GM13977 (cell line): ENCODE measurements around the gene BNIP2.

Source experiments
- DNase-seq: peaks from one replicate; pipeline ENCODE4 v3.0.0; 2012; ENCODE audit warnings: low spot score
- CTCF ChIP-seq: IDR thresholded peaks from 2 replicates; pipeline ENCODE4 v1.5.1; 2012; ENCODE audit warnings: mild to moderate bottlenecking, control low read depth; ENCODE audit not compliant: insufficient read depth; ENCODE audit errors: extremely low read depth, missing control alignments
- in situ Hi-C: fragments of 300-500 bp; cut with MboI; formaldehyde crosslinking; loops from one replicate; pipeline ENCODE4 v1.12.0; 2022; ENCODE audit warnings: low sequenced_read_pairs, low pct_unique_long_range_greater_than_20kb, mixed read lengths, inconsistent platforms; ENCODE audit not compliant: unreplicated experiment

BNIP2 gene

DNA sequence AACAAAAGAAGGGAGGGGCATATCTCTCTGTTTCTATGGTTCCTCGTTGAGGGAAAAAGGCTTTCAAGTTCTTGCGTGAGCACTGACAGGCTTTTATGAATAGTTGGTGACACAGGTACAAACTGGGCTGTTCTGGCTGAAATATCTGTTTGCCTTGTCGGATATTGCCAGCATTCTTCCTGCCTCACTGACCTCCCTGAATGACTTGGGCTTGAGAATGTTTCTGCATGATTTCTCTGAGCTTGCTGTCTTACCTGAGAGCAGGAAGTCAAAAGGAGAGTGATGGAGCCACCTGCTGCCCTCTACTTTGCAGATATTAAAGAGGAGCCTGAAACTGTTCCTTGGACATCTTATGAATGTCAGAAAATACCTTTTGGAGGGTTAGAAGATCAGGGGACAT lies 72.7 kb downstream of the BNIP2 start:
- no peak for DNase-seq
- TF ChIP-seq CTCF: peak; percentile 17
- in situ Hi-C loops: no loop called here

DNA sequence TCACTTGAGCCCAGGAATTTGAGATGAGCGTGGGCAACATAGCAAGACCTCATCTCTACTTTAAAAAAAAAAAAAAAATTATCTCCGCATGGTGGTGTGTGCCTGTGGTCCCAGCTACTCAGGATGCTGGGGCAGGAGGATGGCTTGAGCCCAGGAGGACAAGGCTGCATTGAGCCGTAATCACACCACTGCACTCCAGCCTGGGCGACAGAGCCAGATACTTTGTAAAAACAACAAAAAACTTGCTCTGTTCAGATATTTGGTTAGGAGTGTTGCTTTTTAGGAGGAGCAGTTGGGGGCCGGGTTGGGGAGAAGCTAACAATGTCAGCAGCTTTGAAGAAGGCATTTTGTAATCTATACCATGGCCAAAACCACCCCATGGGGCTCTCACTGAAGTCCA lies 73.5 kb downstream of the BNIP2 start:
- no peak for DNase-seq
- in situ Hi-C loops: no loop called here

GRCh38 chr15:59614153-59614552 lies 75.0 kb downstream of the BNIP2 start:
- in situ Hi-C loops: no loop called here
- TF ChIP-seq CTCF: no peak
- DNase-seq: no peak

More for the DNA sequence above, 73.5 kb downstream of the BNIP2 start:
- no peak for TF ChIP-seq CTCF

DNA sequence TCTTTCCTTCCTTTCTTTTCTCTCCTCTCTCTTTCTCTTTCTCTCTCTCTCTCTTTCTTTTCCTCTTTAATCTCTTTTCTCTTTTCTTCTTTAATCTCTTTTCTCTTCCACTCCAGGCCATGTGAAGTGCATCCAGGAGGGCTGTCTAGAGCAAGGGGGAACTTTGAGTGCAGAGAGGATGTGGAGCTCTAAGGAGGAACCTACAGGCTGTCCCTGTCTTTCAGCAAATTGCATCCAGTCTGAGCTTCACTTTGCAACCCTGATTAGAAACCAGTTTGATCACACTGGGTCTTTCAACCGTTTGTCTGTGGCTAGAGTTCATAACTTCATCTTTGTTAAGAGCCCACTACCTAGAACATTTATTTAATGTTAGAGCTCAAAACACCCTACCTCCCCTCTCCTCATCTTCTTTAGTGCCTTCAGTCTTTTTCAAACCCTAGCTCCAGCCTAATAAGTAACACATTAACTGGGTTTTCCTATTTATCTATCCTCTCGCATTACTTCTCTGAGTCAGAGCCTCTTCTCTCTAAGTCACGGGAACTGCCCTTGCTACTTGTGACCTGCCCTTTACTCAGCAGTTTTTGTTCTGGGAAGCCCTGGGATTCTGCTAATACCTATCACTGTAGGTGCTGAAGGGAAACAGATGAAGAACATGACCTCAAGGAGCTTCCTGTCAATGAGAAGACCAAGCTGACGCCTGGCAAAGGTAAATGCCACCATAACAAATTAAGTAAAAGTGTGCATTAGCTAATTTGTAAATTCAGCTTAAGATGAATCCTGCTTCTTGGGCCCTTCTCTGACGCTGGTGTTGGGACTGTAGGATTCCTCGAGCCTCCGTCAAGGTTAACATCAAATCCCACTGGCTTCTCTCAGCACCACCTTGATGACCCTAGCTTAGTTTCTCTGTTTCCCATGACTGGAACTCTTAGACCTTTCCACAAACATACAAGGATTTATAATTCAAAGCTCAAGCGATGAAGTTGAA lies 77.6 kb downstream of the BNIP2 start, which contains the start of gene GCNT3:
Gene GCNT3 (plus strand): TSS at position 508 of the 985 bp plus-strand sequence. CDS start 6,456 bp downstream, outside the sequence.
- in situ Hi-C loops: no loop called here
- no peak for TF ChIP-seq CTCF
- DNase-seq: peak; percentile 23

GRCh38 chr15:59609730-59610712 lies 79.1 kb downstream of the BNIP2 start:
- in situ Hi-C loops: no loop called here
- DNase-seq: no peak
- no peak for TF ChIP-seq CTCF
